Stimulated activated CD8-positive, alpha-beta memory T cell treated with anti-CD3 and anti-CD28 coated beads, Interleukin-4, amount 100 ng/mL, for 48 hours (primary cell): ENCODE data around the gene ZNF496.
A peak's percentile ranks its signal among the peaks of the same experiment; 100 is the strongest.

Experiments used
- DNase-seq: peaks from one replicate; pipeline ENCODE4 v3.0.0-alpha.2; 2020

Gene ZNF496

DNA sequence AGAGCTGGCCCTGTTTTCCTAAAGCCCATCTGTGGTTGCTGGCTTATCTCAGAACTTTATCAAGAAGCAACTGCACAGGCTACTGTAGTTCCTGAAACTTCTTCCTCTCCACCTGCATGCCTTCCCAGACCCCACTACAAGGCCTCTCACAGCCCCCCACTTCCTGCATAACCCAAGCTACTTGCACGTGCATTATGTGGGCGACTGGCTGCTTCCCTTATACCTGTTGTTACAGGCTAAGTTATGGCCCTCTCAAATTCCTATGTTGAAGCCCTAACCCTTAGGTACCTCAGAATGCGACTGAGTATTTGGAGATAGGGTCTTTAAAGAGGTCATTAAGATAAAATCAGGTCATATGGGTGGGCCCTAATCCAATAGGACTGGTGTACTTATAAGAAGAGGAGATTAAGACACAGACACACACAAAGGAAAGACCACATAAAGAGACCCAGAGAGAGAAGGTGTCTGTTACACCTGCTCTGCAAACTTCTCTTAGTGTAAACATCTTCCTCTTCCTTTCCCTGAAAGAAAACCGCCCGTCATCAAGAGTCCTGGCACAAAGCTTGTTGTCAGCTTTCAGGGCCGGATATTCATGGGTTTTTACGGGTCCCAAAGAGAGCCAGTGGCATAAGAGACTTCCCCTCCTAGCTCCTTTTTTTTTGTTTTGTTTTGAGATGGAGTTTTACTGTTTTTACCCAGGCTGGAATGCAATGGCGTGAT lies 5.1 kb downstream of the ZNF496 start:
- no peak for DNase-seq

- no peak for DNase-seq
These were observed 6.7 kb downstream of the ZNF496 start for GRCh38 chr1:247324923-247325322.

GRCh38 chr1:247324204-247324787 lies 7.4 kb downstream of the ZNF496 start:
- DNase-seq: no peak

DNA sequence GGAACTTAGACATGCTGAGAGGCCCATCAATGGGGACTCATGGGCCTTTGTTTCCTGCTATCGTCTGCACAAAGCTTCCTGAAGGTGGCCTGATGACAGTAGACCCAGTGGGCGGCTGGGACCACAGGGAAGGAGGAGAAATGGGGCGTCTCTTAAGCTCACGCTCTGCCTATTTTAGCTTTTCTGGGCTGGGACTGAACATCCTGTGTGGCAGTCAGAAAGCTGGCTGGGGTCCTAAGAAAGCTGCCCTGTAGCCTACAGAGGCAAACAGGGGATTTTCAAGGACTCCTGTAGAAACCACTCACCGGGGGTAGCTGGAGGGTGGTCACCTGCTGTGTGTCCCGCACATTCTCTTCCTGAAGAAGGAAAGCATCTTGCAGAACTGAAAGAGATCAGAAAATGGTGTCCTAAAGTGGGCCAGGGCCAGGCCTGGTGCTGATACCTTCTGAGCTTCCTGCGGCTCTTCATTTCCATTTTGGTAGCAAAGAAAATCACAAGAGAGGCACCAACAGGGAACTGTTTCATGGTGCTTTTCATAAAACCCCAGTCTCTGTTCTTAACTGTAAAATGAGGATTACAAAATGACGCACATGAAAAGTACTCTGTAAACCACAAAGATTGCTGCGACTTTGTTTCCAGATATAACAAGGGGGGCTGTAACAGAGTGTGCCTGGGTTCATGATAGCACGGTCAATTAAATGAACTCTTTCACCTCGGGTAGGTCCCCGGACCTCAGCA lies 8.6 kb downstream of the ZNF496 start:
- peak; percentile 62 for DNase-seq

- DNase-seq: peak; percentile 34
These were observed 9.2 kb downstream of the ZNF496 start for GRCh38 chr1:247322442-247322841.

DNA sequence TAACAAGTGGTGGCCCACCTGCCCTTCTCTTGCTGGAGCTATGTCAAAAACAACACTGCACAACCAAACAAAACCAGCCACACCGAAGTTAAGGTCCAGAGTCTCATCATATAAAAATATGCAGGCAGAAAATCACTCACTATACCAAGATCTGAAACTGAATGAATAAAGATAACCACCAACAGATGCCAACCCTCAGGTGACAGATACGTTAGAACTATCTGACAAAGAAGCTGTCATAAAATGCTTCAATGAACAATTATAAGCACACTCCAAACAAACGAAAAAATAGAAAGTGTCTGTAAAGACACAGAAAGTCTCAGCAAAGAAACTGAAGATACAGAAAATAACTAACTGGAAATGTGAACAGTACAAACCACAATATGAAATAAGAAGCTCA lies 14.0 kb downstream of the ZNF496 start:
- DNase-seq: no peak

GRCh38 chr1:247316590-247317197 lies 15.0 kb downstream of the ZNF496 start:
- no peak for DNase-seq

GRCh38 chr1:247304031-247304430 lies 27.6 kb downstream of the ZNF496 start:
- DNase-seq: no peak

DNA sequence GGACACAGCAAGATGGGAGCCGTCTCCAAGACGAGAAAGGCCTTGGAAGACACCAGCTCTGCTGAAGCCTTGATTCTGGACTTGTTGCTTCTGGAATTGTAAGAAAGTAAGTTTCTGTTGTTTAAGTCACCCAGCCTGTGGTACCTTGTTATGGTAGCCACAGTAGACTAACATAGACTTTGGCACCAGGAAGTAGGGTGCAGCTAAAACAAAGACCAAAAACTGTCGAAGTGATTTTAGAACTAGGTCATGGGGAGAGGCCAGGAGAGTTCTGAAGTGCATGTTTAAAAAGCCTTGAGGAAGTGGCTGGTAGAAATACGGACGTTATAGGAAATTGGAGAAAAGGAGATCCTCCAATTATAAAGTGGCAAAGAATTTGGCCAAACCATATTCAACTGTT lies 28.5 kb downstream of the ZNF496 start:
- no peak for DNase-seq

- DNase-seq: no peak
These were observed 30.5 kb downstream of the ZNF496 start for GRCh38 chr1:247301176-247301540.

DNA sequence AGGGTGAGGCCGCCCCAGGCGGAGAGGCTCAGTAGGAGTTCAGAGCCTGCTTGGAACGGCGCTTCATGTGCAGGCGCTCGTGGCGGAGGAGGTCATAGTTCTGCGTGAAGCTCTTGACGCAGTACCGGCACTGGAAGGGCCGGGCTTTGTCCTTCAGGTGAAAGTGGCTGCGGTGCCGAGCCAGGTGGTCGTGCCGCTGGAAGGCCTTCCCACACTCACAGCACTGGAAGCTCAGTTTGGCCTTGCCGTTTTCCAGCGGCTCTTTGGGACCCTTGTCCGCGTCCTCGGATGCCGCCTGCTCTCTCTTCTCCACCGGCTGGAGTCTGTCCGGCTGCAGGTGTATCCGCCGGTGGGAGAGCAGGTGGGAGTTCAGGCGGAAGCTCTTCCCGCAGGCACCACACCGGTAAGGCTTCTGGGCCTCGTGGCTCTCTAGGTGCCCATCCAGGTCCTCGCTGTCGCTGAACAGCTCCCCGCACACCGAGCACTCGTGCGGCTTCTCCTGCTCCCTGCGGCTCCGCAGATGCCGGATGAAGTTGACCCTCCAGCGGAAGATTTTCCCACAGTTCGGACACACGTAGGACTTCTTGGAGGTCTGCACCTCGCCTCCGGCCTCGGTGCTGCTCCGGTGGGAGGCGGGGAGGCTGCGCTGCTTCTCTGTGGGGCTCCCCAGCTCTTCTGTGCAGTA lies 31.0 kb downstream of the ZNF496 start:
- no peak for DNase-seq

DNA sequence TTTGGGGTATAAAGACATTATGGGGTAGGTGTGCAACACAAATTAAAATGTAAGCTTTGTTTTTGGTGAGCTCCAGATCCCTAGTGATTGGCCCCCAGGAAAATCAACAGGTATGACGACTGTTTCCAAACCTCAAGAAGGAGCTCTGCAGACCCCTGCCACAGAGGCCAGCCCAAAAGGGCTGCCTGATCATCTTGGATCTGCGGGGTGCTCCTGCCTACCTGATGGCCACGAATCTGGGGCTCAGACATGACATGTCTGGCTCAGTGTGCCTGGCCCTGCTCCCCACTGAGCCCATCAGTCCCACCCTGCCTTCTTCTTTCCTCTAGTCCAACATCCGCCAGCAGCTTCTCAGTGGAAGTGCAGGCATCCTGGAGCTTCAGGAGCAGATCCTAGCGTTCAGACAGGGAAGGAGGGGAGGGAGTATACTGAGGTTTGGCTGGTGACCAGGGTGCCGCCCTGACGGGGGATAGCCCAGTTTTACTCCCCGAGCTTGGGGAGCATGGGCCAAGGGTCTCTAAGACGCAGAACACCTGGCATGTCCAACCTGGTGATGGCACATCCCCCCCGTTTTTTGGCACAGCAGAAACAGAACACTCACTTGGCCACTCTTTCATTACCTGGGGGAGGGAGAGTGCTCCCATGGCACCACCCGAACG lies 31.8 kb downstream of the ZNF496 start:
- no peak for DNase-seq

GRCh38 chr1:247298701-247299100 lies 33.0 kb downstream of the ZNF496 start:
- DNase-seq: no peak

DNA sequence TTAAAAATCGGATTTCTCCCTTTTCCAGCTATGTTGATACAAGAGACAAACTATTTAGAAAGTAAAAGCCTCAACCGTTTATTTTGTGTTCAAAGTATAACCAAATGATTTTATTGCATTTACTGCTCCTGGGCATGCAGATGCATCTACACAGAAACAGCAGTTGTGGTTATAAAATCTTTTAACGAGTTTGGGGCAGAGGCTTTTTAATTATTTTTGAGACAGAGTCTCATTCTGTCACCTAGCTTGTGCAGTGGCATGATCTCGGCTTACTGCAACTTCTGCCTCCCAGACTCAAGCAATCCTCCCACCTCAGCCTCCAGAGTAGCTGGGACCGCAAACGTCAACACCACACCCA lies 33.6 kb downstream of the ZNF496 start:
- DNase-seq: no peak

- DNase-seq: no peak
These were observed 34.2 kb downstream of the ZNF496 start for GRCh38 chr1:247297263-247298123.

DNA sequence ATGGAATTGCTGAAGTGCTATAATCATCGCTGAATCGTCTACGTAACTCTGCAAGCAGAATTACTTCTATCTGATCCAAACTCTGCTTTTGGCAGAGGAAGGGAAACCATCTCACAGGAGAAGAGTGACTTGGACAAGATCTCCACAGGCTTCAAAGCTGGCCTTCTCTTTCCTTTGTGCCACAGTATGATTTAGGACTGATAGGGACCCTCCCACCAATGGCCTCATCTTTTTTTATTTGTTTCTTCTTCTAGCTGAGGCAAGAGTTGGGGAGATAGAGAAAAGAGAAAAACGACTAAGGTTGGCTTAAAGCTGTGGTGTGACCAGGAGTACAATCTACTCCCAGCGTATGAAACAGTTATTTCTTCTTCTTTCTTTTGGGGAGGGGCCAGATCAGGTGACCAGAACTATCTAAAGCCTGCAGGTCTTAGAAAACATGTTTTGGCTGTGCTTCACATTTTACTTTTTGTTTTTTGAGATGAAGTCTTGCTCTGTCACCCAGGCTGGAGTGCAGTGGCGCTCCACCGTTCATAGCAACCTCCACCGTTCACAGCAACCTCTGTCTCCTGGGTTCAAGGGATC lies 35.0 kb downstream of the ZNF496 start:
- DNase-seq: no peak

DNA sequence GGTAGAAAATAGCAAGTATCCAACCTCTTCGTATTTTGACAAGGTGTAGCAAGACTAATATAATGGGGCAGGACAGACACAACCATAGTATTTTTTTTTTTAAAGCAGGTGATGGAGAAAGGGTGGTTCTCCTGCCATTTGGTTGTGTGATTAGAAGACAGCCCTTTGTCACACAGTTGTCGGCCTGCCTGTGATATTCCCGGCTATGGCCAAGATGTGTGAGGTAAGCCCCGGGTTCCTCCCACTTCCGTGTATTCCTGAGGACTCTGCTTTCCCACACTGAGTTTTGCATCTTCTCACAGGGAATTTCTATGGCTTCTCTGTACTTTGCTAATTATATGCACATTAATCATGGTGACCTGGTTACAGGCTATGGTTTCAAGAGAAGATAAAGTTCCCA lies 35.9 kb downstream of the ZNF496 start:
- no peak for DNase-seq

DNA sequence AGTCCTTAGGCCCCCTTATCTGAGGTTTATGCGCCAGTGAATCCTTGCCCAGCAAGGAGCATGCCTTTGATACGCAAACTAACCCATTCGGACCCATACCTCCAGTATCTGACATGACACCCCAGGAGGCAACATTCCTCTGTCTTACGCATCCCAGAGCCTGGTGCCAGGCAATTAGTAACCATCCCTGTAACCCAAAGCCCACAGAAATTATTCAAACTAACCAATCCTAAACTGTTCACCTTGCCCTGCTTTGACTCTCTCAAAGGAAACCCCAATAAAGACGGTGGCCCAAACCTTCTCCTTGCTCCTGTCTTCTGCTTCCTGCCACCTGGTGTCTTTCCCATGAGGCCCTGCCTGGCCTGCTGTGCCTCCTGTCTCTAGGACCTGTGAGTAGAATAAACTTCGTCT lies 36.4 kb downstream of the ZNF496 start:
- no peak for DNase-seq

GRCh38 chr1:247294282-247294681 lies 37.4 kb downstream of the ZNF496 start:
- no peak for DNase-seq

DNA sequence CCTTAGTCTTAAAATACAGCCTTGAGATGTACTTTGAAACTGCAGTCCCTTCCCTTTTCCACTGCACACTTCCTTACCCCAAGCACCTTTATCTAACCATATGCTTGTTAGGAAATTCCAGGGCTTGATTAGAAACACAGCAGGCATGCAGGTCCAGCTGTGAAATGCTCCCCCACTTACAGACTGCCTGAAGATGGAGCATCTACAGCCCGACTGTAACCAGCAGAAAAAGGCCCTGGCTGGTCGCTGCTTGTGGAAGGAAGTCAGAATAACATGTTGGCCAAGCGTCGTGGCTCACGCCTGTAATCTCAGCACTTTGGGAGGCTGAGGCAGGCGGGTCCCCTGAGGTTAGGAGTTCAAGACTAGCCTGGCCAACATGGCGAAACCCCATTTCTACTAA lies 38.6 kb downstream of the ZNF496 start:
- DNase-seq: no peak

- no peak for DNase-seq
These were observed 39.7 kb downstream of the ZNF496 start for GRCh38 chr1:247291833-247292561.
